ENCODE results near the gene NUP133.
"Not testable (repeated sequence)": the region's sequence is repeated elsewhere in the genome, so short reads cannot be mapped to it uniquely, and the experiment has no call there.

NUP133 gene
- 20.2 to 85.4 (median 63.4) reads per million in 18 experiments for total RNA-seq

- DNase-seq: peak; percentile 98 to 99
Observed at GRCh38 chr1:229507951-229508822, at the start of gene NUP133. Gene NUP133 (minus strand): TSS chr1:229508341. CDS start chr1:229508249, 92 bp downstream.

- DNase-seq: peak; percentile 44 to 47
Observed at GRCh38 chr1:229557200-229557850, 49.2 kb upstream of the NUP133 start.

- no peak for DNase-seq
Observed at GRCh38 chr1:229554886-229555621, 46.9 kb upstream of the NUP133 start.

GRCh38 chr1:229553621-229554130 lies 45.5 kb upstream of the NUP133 start:
- DNase-seq: peak in 1 of 2 donors; percentile 16

- DNase-seq: no peak
Observed at GRCh38 chr1:229552732-229553131, 44.6 kb upstream of the NUP133 start.

- no peak for DNase-seq
Observed at GRCh38 chr1:229550812-229551567, 42.8 kb upstream of the NUP133 start.

- DNase-seq: no peak
Observed at GRCh38 chr1:229547542-229547941, 39.4 kb upstream of the NUP133 start.

GRCh38 chr1:229544587-229544986 lies 36.4 kb upstream of the NUP133 start:
- no peak for DNase-seq

GRCh38 chr1:229539863-229540506 lies 31.8 kb upstream of the NUP133 start:
- no peak for DNase-seq

GRCh38 chr1:229538945-229539344 lies 30.8 kb upstream of the NUP133 start:
- DNase-seq: no peak

- DNase-seq: no peak
Observed at GRCh38 chr1:229537894-229538293, 29.8 kb upstream of the NUP133 start.

GRCh38 chr1:229536982-229537381 lies 28.8 kb upstream of the NUP133 start:
- DNase-seq: no peak

- no peak for DNase-seq
Observed at GRCh38 chr1:229535230-229535629, 27.1 kb upstream of the NUP133 start.

GRCh38 chr1:229531326-229531725 lies 23.2 kb upstream of the NUP133 start:
- no peak for DNase-seq

- DNase-seq: no peak
Observed at GRCh38 chr1:229529639-229530038, 21.5 kb upstream of the NUP133 start.

- no peak for DNase-seq
Observed at GRCh38 chr1:229526695-229527094, 18.6 kb upstream of the NUP133 start.

- no peak for DNase-seq
Observed at GRCh38 chr1:229523052-229523451, 14.9 kb upstream of the NUP133 start.

- DNase-seq: peak; percentile 75 to 78
Observed at GRCh38 chr1:229514578-229515275, 6.6 kb upstream of the NUP133 start.

- DNase-seq: not testable (repeated sequence)
Observed at GRCh38 chr1:229511625-229512024, 3.5 kb upstream of the NUP133 start.

GRCh38 chr1:229511201-229511600 lies 3.1 kb upstream of the NUP133 start:
- peak; percentile 7 to 46 for DNase-seq

GRCh38 chr1:229509576-229509975 lies 1.4 kb upstream of the NUP133 start:
- peak; percentile 37 to 58 for DNase-seq

Data from inflammatory macrophage (primary cell).